H9 (cell line): Measurements from ENCODE around the gene ZNF235. TPM values are rescaled to one million over a fixed set of nuclear protein-coding genes. Genes with fewer than 3 reads are reported as not detected.

Experiments used
- DNase-seq: peaks from one replicate; pipeline ENCODE4 v3.0.0-alpha.2; 2017
- H2AFZ ChIP-seq: one replicate; pipeline ENCODE4 v1.6.1; 2013; ENCODE audit warnings: mild to moderate bottlenecking, low read length, control low read depth, moderate library complexity
- H2AK5ac ChIP-seq: 2 replicates; pipeline ENCODE4 v1.6.1; 2013; ENCODE audit warnings: low read length, control low read depth, mixed read lengths; ENCODE audit not compliant: insufficient read length
- H2BK120ac ChIP-seq: one replicate; pipeline ENCODE4 v1.6.1; 2013; ENCODE audit warnings: low read depth, mild to moderate bottlenecking, low read length, control low read depth, inconsistent platforms; ENCODE audit not compliant: poor library complexity, severe bottlenecking
- H2BK12ac ChIP-seq: 2 replicates; pipeline ENCODE4 v1.6.1; 2013; ENCODE audit warnings: low read length, control low read depth, mixed read lengths, low read depth; ENCODE audit not compliant: insufficient read length
- H2BK15ac ChIP-seq: 2 replicates; pipeline ENCODE4 v1.6.1; 2013; ENCODE audit warnings: low read depth, low read length, control low read depth
- H2BK20ac ChIP-seq: one replicate; pipeline ENCODE4 v1.6.1; 2013; ENCODE audit warnings: low read depth, mild to moderate bottlenecking, low read length, control low read depth, inconsistent platforms; ENCODE audit not compliant: poor library complexity, severe bottlenecking
- H2BK5ac ChIP-seq: 2 replicates; pipeline ENCODE4 v1.6.1; 2013; ENCODE audit warnings: low read length, control low read depth, mixed read lengths; ENCODE audit not compliant: insufficient read length
- H3K14ac ChIP-seq: 2 replicates; pipeline ENCODE4 v1.6.1; 2013; ENCODE audit warnings: low read length, control low read depth; ENCODE audit not compliant: insufficient read depth
- H3K18ac ChIP-seq: 2 replicates; pipeline ENCODE4 v1.6.1; 2013; ENCODE audit warnings: low read depth, mild to moderate bottlenecking, mixed read lengths, low read length, control low read depth; ENCODE audit not compliant: insufficient read length
- H3K23ac ChIP-seq: 2 replicates; pipeline ENCODE4 v1.6.1; 2013; ENCODE audit warnings: low read length, control low read depth, mixed read lengths, low read depth; ENCODE audit not compliant: insufficient read length
- H3K23me2 ChIP-seq: 2 replicates; pipeline ENCODE4 v1.6.1; 2013; ENCODE audit warnings: low read depth, mild to moderate bottlenecking, mixed read lengths, low read length, control low read depth; ENCODE audit not compliant: insufficient read length, poor library complexity, severe bottlenecking
- H3K27ac ChIP-seq: 2 replicates; pipeline ENCODE4 v1.5.1; 2013; ENCODE audit warnings: low read length, control low read depth, mixed read lengths, low read depth; ENCODE audit not compliant: insufficient read length
- H3K27me3 ChIP-seq: 2 replicates; pipeline ENCODE4 v1.6.1; 2013; ENCODE audit warnings: low read length, control low read depth, inconsistent platforms; ENCODE audit not compliant: insufficient read depth
- H3K4ac ChIP-seq: 2 replicates; pipeline ENCODE4 v1.6.1; 2013; ENCODE audit warnings: low read depth, mild to moderate bottlenecking, control low read depth, inconsistent platforms, low read length, moderate library complexity
- H3K4me1 ChIP-seq: 2 replicates; pipeline ENCODE4 v1.6.1; 2013; ENCODE audit warnings: low read length, control low read depth, inconsistent platforms; ENCODE audit not compliant: insufficient read depth
- H3K4me2 ChIP-seq: 2 replicates; pipeline ENCODE4 v1.6.1; 2013; ENCODE audit warnings: low read length, control low read depth, mixed read lengths; ENCODE audit not compliant: insufficient read length, insufficient read depth
- H3K56ac ChIP-seq: 2 replicates; pipeline ENCODE4 v1.6.1; 2013; ENCODE audit warnings: low read depth, mild to moderate bottlenecking, mixed read lengths, low read length, control low read depth; ENCODE audit not compliant: insufficient read length
- H3K79me1 ChIP-seq: 2 replicates; pipeline ENCODE4 v1.6.1; 2013; ENCODE audit warnings: low read depth, mild to moderate bottlenecking, moderate library complexity, low read length, control low read depth, inconsistent platforms; ENCODE audit not compliant: insufficient read depth, poor library complexity, severe bottlenecking
- H3K79me2 ChIP-seq: 2 replicates; pipeline ENCODE4 v1.6.1; 2013; ENCODE audit warnings: low read length, control low read depth, inconsistent platforms; ENCODE audit not compliant: insufficient read depth
- H3K9ac ChIP-seq: 2 replicates; pipeline ENCODE4 v1.6.1; 2013; ENCODE audit warnings: low read length, control low read depth, mixed read lengths; ENCODE audit not compliant: insufficient read length; ENCODE audit errors: extremely low read depth
- H3K9me3 ChIP-seq: one replicate; pipeline ENCODE4 v1.6.1; 2013; ENCODE audit warnings: low read depth, low read length, inconsistent platforms; ENCODE audit not compliant: control insufficient read depth
- H3T11ph ChIP-seq: one replicate; pipeline ENCODE4 v1.6.1; 2013; ENCODE audit warnings: mild to moderate bottlenecking, low read length, control low read depth, inconsistent platforms
- H4K20me1 ChIP-seq: one replicate; pipeline ENCODE4 v1.6.1; 2013; ENCODE audit not compliant: control insufficient read depth, insufficient read length, insufficient read depth
- H4K5ac ChIP-seq: 2 replicates; pipeline ENCODE4 v1.6.1; 2013; ENCODE audit warnings: low read depth, mild to moderate bottlenecking, mixed read lengths, low read length, control low read depth; ENCODE audit not compliant: insufficient read length
- H4K8ac ChIP-seq: replicated peaks from 2 replicates; pipeline ENCODE4 v1.6.1; 2013; ENCODE audit warnings: low read length, control low read depth, mixed read lengths, low read depth; ENCODE audit not compliant: insufficient read length
- H4K91ac ChIP-seq: 2 replicates; pipeline ENCODE4 v1.6.1; 2013; ENCODE audit warnings: low read depth, mild to moderate bottlenecking, moderate library complexity, mixed read lengths, low read length, control low read depth; ENCODE audit not compliant: insufficient read length
- H3K27ac Mint-ChIP-seq, 3 experiments: 2 replicates in 2 of 3; 3 replicates in 1 of 3; pipeline ENCODE4 v1.8.0; 2020 to 2021; ENCODE audit warnings: mixed read lengths in 3 of 3, mild to moderate bottlenecking in 1 of 3, moderate library complexity in 1 of 3
- H3K27me3 Mint-ChIP-seq: 2 replicates; pipeline ENCODE4 v1.8.0; 2021; ENCODE audit warnings: low read depth, mild to moderate bottlenecking, moderate library complexity, mixed read lengths
- H3K36me3 Mint-ChIP-seq, 3 experiments: 2 replicates in 2 of 3; 3 replicates in 1 of 3; pipeline ENCODE4 v1.8.0; 2020 to 2021; ENCODE audit warnings: low read depth in 3 of 3, mixed read lengths in 3 of 3; ENCODE audit not compliant: insufficient read depth in 1 of 3
- H3K4me1 Mint-ChIP-seq, 2 experiments: 2 replicates each; pipeline ENCODE4 v1.8.0; 2020; ENCODE audit warnings: mixed read lengths in 2 of 2
- H3K4me3 Mint-ChIP-seq, 2 experiments: 2 replicates in 1 of 2; 3 replicates in 1 of 2; pipeline ENCODE4 v1.8.0; 2020 to 2021; ENCODE audit warnings: mild to moderate bottlenecking in 2 of 2, mixed read lengths in 2 of 2, moderate library complexity in 1 of 2
- H3K9me3 Mint-ChIP-seq, 2 experiments: 2 replicates in 1 of 2; 3 replicates in 1 of 2; pipeline ENCODE4 v1.8.0; 2020; ENCODE audit warnings: mild to moderate bottlenecking in 2 of 2, mixed read lengths in 2 of 2, moderate library complexity in 1 of 2
- WGBS: extraction: QIAGEN DNeasy Blood & Tissue Kit; methylation state at CpG from one replicate; pipeline ENCODE4 v1.1.7; 2013; ENCODE audit warnings: missing lambda C conversion rate, low lambda C conversion rate, mixed read lengths; ENCODE audit not compliant: insufficient read length; ENCODE audit errors: extremely low coverage; 5-methylcytosine and 5-hydroxymethylcytosine counted together
- total RNA-seq: library from RNA; stranded (reverse); gene quantifications from 2 replicates; pipeline ENCODE4 v1.2.1, GENCODE V29; 2021
- TF ChIP-seq, protein P1 (sequence below): fragments of 200-600 bp; sonication (generic); conservative IDR thresholded peaks from 3 replicates; pipeline ENCODE4 v1.8.0; 2021; ENCODE audit warnings: antibody characterized with exemption, mild to moderate bottlenecking

ZNF235 gene
- total RNA-seq, 1 experiment from 2014 or later = 6.6 TPM

DNA sequence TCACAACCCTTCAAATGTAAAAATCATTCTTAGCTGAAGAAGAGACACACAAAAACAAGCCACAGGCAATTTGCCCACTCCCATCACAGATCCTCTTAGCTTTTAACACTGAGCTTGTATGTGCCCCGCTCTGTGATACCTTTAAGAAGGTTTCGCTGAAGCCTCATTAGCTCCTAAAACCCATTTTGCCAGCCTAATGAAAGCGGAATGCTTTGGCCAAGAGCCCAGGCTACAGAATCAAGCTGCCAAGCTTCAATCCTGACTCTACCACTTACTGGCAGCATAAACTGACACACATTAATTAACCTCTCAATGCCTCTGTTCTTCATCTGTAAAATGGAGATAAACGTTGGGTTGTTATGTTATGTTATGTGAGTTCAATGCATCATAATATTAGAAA lies 41.1 kb upstream of the ZNF235 start:
- H2BK5ac ChIP-seq = no peak overlapping the region
- no peak overlapping the region for H3K14ac ChIP-seq
- H2AK5ac ChIP-seq = no peak overlapping the region
- no peak overlapping the region for H2BK120ac ChIP-seq
- Mint-ChIP-seq H3K36me3 (peaks cover 8 to 21% (median 11%) of the 10 kb centered on the region in 3 experiments), H3K27ac (no peak overlapping the region), H3K9me3 (peaks cover 57 to 86% of the 10 kb centered on the region in 2 experiments), H3K27me3 (no peaks in the 10 kb centered on the region), H3K4me3 (no peak overlapping the region), H3K4me1 (no peaks in the 10 kb centered on the region)
- H4K91ac ChIP-seq = no peak overlapping the region
- H3K23me2 ChIP-seq = no peaks in the 10 kb centered on the region
- H3K79me2 ChIP-seq = no peaks in the 10 kb centered on the region
- no peak overlapping the region for H3K27ac ChIP-seq
- no peak overlapping the region for H3K23ac ChIP-seq
- H2BK15ac ChIP-seq = no peak overlapping the region
- no peak overlapping the region for H3K18ac ChIP-seq
- H3K79me1 ChIP-seq = no peaks in the 10 kb centered on the region
- no peak overlapping the region for H3K4ac ChIP-seq
- no peak overlapping the region for H2AFZ ChIP-seq
- WGBS = no CpG with 5 or more reads among the region's 4 CpGs
- H4K5ac ChIP-seq = no peak overlapping the region
- H3K9me3 ChIP-seq = peaks cover 1% of the 10 kb centered on the region
- no peak overlapping the region for H3T11ph ChIP-seq
- no peaks in the 10 kb centered on the region for H3K4me1 ChIP-seq
- no peak overlapping the region for H3K9ac ChIP-seq
- H4K8ac ChIP-seq = no peak overlapping the region
- H2BK20ac ChIP-seq = no peak overlapping the region
- H3K4me2 ChIP-seq = no peak overlapping the region
- no peaks in the 10 kb centered on the region for H3K27me3 ChIP-seq
- no peak overlapping the region for H2BK12ac ChIP-seq
- TF ChIP-seq, protein P1, sequence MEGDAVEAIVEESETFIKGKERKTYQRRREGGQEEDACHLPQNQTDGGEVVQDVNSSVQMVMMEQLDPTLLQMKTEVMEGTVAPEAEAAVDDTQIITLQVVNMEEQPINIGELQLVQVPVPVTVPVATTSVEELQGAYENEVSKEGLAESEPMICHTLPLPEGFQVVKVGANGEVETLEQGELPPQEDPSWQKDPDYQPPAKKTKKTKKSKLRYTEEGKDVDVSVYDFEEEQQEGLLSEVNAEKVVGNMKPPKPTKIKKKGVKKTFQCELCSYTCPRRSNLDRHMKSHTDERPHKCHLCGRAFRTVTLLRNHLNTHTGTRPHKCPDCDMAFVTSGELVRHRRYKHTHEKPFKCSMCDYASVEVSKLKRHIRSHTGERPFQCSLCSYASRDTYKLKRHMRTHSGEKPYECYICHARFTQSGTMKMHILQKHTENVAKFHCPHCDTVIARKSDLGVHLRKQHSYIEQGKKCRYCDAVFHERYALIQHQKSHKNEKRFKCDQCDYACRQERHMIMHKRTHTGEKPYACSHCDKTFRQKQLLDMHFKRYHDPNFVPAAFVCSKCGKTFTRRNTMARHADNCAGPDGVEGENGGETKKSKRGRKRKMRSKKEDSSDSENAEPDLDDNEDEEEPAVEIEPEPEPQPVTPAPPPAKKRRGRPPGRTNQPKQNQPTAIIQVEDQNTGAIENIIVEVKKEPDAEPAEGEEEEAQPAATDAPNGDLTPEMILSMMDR = no peak
- no peaks in the 10 kb centered on the region for H4K20me1 ChIP-seq
- DNase-seq = no peak
- no peak overlapping the region for H3K56ac ChIP-seq
